H1 (cell line): Measurements from ENCODE around the gene NECTIN1. TPM values are rescaled to one million over a fixed set of nuclear protein-coding genes. Genes with fewer than 3 reads are reported as not detected.

ENCODE experiments used
- CHD7 ChIP-seq: fragments of 300-600 bp; sonication (generic); IDR thresholded peaks from 2 replicates; pipeline ENCODE4 v1.7.1; 2012; ENCODE audit warnings: low read length, moderate library complexity, mild to moderate bottlenecking, inconsistent platforms; ENCODE audit not compliant: insufficient replicate concordance
- HDAC6 ChIP-seq: IDR thresholded peaks from one replicate; pipeline ENCODE4 v1.7.1; 2012; ENCODE audit warnings: low read depth, mild to moderate bottlenecking, inconsistent platforms, low read length, moderate library complexity
- polyA plus RNA-seq, 7 experiments: library from polyadenylated mRNA; depleted of rRNA in 3 of 7; stranded (reverse) in 5 of 7; unstranded in 2 of 7; fragments of >200 nt in 5 of 7; fragments of 200-250 nt in 2 of 7; gene quantifications; 1 replicate in 5 of 7; 2 replicates in 1 of 7; 4 replicates in 1 of 7; pipeline versions ENCODE4 v1.2.1 to v1.2.3, GENCODE V29; 2011 to 2013; ENCODE audit warnings: missing spikeins in 2 of 7, mixed read lengths in 2 of 7
- total RNA-seq: library from RNA; stranded (reverse); fragmentation: NEBNext Ultra II Directional; extraction: Animal tissue kit (Norgen Biotek cat#: 25700); gene quantifications from 2 replicates; pipeline ENCODE4 v1.2.1, GENCODE V29; 2021

The NECTIN1 gene
- total and polyA plus RNA-seq, 2 of the 8 experiments (the other 6 are each of a cell fraction or from before 2014, with no cell fraction given): 43.2 to 97.7 TPM

- TF ChIP-seq CHD7: no peak
- TF ChIP-seq HDAC6: no peak
Observed at GRCh38 chr11:119643876-119644225, 85.1 kb downstream of the NECTIN1 start (continued).
